SK-N-SH treated with all-trans-retinoic acid at 6 μM for 48 hours (cell line): Measurements from ENCODE around the gene IL17C.

Experiments
- ATAC-seq: fragments of 200-7000 bp; cut with Tn5 transposase; 3 replicates; pipeline ENCODE4 v1.9.1; 2020; ENCODE audit warnings: mild to moderate bottlenecking, moderate library complexity
- ARNTL ChIP-seq: fragments of 450-650 bp; formaldehyde crosslinking; IDR thresholded peaks from 2 replicates; pipeline ENCODE4 v1.5.0; 2020; ENCODE audit warnings: low read depth, mild to moderate bottlenecking, moderate library complexity, borderline replicate concordance
- BACH2 ChIP-seq: fragments of 250-450 bp; sonication (Bioruptor Pico); IDR thresholded peaks from 2 replicates; pipeline ENCODE4 v1.9.0; 2021; ENCODE audit warnings: mild to moderate bottlenecking, borderline replicate concordance
- CSDC2 ChIP-seq: fragments of 250-450 bp; sonication (Bioruptor Pico); IDR thresholded peaks from 2 replicates; pipeline ENCODE4 v1.5.0; 2020; ENCODE audit warnings: mild to moderate bottlenecking, moderate library complexity
- ESRRG ChIP-seq: fragments of 250-450 bp; sonication (Bioruptor Pico); IDR thresholded peaks from 2 replicates; pipeline ENCODE4 v1.6.1; 2021; ENCODE audit warnings: mild to moderate bottlenecking
- GLIS3 ChIP-seq: fragments of 250-450 bp; sonication (Bioruptor Pico); IDR thresholded peaks from 2 replicates; pipeline ENCODE4 v1.5.0; 2020; ENCODE audit warnings: mild to moderate bottlenecking, moderate library complexity
- OSR1 ChIP-seq: fragments of 250-450 bp; sonication (Bioruptor Pico); IDR thresholded peaks from 2 replicates; pipeline ENCODE4 v1.8.0; 2022; ENCODE audit warnings: moderate library complexity, mild to moderate bottlenecking, inconsistent platforms
- POU6F1 ChIP-seq: fragments of 250-450 bp; sonication (Bioruptor Pico); IDR thresholded peaks from 2 replicates; pipeline ENCODE4 v1.8.0; 2021; ENCODE audit warnings: low read depth, mild to moderate bottlenecking, moderate library complexity, borderline replicate concordance
- PPARA ChIP-seq: fragments of 250-450 bp; sonication (Bioruptor Pico); IDR thresholded peaks from 2 replicates; pipeline ENCODE4 v1.5.0; 2020; ENCODE audit warnings: mild to moderate bottlenecking, borderline replicate concordance
- RARB ChIP-seq: fragments of 250-450 bp; sonication (Bioruptor Pico); IDR thresholded peaks from 2 replicates; pipeline ENCODE4 v1.8.0; 2021; ENCODE audit warnings: mild to moderate bottlenecking, moderate library complexity
- SNAI2 ChIP-seq: fragments of 250-450 bp; sonication (Bioruptor Pico); IDR thresholded peaks from 2 replicates; pipeline ENCODE4 v1.5.0; 2020; ENCODE audit warnings: mild to moderate bottlenecking, moderate library complexity
- TCF4 ChIP-seq: fragments of 250-450 bp; sonication (Bioruptor Pico); IDR thresholded peaks from 2 replicates; pipeline ENCODE4 v1.8.0; 2021; ENCODE audit warnings: mild to moderate bottlenecking, moderate library complexity, borderline replicate concordance
- TSHZ2 ChIP-seq: fragments of 250-450 bp; sonication (Bioruptor Pico); IDR thresholded peaks from 2 replicates; pipeline ENCODE4 v1.5.0; 2020; ENCODE audit warnings: mild to moderate bottlenecking, moderate library complexity
- ZC3H10 ChIP-seq: fragments of 250-450 bp; sonication (Bioruptor Pico); IDR thresholded peaks from 2 replicates; pipeline ENCODE4 v1.5.1; 2021; ENCODE audit warnings: mild to moderate bottlenecking, moderate library complexity
- ZFP3 ChIP-seq: fragments of 250-450 bp; sonication (Bioruptor Pico); IDR thresholded peaks from 2 replicates; pipeline ENCODE4 v1.5.0; 2020; ENCODE audit warnings: mild to moderate bottlenecking, moderate library complexity
- ZNF565 ChIP-seq: fragments of 450-650 bp; formaldehyde crosslinking; conservative IDR thresholded peaks from 2 replicates; pipeline ENCODE4 v1.5.0; 2020; ENCODE audit warnings: low read depth, mild to moderate bottlenecking, moderate library complexity
- ZNF70 ChIP-seq: fragments of 450-650 bp; formaldehyde crosslinking; IDR thresholded peaks from 2 replicates; pipeline ENCODE4 v1.5.0; 2020; ENCODE audit warnings: mild to moderate bottlenecking, moderate library complexity
- ZNF8 ChIP-seq: fragments of 450-650 bp; formaldehyde crosslinking; IDR thresholded peaks from 2 replicates; pipeline ENCODE4 v1.5.0; 2020; ENCODE audit warnings: mild to moderate bottlenecking, moderate library complexity
- TF ChIP-seq, protein P1 (sequence below): fragments of 250-450 bp; sonication (Bioruptor Pico); IDR thresholded peaks from 2 replicates; pipeline ENCODE4 v1.5.1; 2021; ENCODE audit warnings: mild to moderate bottlenecking, moderate library complexity

IL17C gene

GRCh38 chr16:88657371-88657770 lies 19.0 kb downstream of the IL17C start:
- TF ChIP-seq ZFP3 (no peak), CSDC2 (no peak), TSHZ2 (CRISPR knock-in tag) (no peak), ARNTL (CRISPR knock-in tag) (no peak), PPARA (CRISPR knock-in tag) (no peak), ZC3H10 (CRISPR knock-in tag) (no peak), ESRRG (CRISPR knock-in tag) (no peak)
- TF ChIP-seq, protein P1, sequence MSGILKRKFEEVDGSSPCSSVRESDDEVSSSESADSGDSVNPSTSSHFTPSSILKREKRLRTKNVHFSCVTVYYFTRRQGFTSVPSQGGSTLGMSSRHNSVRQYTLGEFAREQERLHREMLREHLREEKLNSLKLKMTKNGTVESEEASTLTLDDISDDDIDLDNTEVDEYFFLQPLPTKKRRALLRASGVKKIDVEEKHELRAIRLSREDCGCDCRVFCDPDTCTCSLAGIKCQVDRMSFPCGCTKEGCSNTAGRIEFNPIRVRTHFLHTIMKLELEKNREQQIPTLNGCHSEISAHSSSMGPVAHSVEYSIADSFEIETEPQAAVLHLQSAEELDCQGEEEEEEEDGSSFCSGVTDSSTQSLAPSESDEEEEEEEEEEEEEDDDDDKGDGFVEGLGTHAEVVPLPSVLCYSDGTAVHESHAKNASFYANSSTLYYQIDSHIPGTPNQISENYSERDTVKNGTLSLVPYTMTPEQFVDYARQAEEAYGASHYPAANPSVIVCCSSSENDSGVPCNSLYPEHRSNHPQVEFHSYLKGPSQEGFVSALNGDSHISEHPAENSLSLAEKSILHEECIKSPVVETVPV: no peak
- no peak for ATAC-seq

DNA sequence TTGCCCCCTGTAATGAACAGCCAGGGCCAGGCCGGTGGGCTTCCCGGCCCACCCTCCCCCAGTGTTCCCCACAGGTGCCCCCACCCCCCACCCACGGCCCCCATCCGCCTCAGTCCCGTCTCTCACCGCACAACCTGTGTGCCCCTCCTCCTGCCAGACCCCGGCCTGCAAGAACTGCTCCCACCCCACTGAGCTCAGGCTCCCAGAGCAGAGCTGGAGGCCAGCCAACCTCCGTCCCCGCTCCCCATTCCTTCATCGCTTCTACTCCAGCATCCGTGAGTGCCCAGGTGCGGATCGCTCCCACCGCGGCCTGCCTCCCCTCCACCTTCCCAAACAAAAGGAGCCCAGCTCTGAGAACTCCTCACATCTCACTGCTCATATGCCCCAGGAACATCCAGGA lies 20.3 kb downstream of the IL17C start:
- TF ChIP-seq ZNF70 (CRISPR knock-in tag): no peak
- no peak for ATAC-seq

DNA sequence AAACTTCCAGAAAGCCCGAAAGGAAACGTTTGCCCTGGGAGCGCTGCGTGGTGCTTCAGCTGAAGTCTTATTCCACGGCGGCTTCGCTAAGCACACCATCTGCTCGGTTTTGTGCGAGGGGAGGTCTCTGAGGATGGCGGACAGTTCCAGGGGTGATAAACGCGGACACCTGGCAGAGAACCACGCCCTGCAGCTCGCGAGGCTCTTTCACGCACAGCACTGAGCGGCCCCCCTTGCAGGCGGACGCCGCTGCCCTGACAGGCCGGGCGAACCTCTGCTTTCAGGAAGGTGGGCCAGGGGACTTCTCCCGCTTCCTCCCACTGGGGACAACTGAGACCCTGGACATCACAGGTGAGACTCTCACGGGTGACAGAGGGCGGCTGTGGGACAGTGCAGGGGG lies 20.8 kb downstream of the IL17C start:
- no peak for TF ChIP-seq TCF4 (CRISPR knock-in tag)
- TF ChIP-seq RARB (CRISPR knock-in tag): no peak
- TF ChIP-seq, all 23 proteins: peak for 0
- no peak for ATAC-seq

- TF ChIP-seq GLIS3 (CRISPR knock-in tag) (no peak), ZNF8 (CRISPR knock-in tag) (no peak), OSR1 (CRISPR knock-in tag) (no peak), ARNTL (CRISPR knock-in tag) (no peak), SNAI2 (CRISPR knock-in tag) (no peak), ZNF565 (CRISPR knock-in tag) (no peak), ZC3H10 (CRISPR knock-in tag) (no peak), BACH2 (CRISPR knock-in tag) (no peak), PPARA (CRISPR knock-in tag) (no peak), ZNF70 (CRISPR knock-in tag) (no peak), TSHZ2 (CRISPR knock-in tag) (no peak), TCF4 (CRISPR knock-in tag) (no peak), POU6F1 (CRISPR knock-in tag) (no peak)
- TF ChIP-seq, protein P1: no peak
- no peak for ATAC-seq
Observed at GRCh38 chr16:88661468-88661867, 23.1 kb downstream of the IL17C start.
